HK-2 (cell line): Measurements from ENCODE around the gene SLC23A2.
A peak's percentile ranks its signal among the peaks of the same experiment; 100 is the strongest.
"Not testable (repeated sequence)": the region's sequence is repeated elsewhere in the genome, so short reads cannot be mapped to it uniquely, and the experiment has no call there.

ENCODE experiments used
- DNase-seq: peaks from one replicate; pipeline ENCODE4 v3.0.0-alpha.2; 2018; ENCODE audit not compliant: unreplicated experiment

SLC23A2 gene

DNA sequence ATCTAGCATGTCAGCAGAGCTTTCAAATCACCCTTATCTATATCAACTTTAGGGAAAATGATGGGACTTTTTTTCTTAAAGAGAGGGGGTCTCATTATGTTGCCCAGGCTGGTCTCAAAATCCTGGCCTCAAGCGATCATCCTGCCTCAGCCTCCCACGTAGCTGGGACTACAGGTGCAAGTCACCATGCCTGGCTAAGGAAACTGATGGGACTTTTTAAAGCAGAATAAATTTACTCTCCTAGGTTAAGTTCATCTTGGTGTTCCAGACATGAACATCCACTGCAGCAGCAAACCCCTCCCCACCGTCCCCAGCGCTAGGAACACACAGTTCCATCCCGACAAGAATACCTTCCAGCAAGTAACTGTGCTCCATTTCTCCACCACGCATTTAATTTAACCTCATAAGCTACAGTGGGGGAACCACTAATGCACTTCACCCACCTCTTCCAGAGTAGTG is 64.9 kb downstream of the SLC23A2 start:
- no peak for DNase-seq

DNA sequence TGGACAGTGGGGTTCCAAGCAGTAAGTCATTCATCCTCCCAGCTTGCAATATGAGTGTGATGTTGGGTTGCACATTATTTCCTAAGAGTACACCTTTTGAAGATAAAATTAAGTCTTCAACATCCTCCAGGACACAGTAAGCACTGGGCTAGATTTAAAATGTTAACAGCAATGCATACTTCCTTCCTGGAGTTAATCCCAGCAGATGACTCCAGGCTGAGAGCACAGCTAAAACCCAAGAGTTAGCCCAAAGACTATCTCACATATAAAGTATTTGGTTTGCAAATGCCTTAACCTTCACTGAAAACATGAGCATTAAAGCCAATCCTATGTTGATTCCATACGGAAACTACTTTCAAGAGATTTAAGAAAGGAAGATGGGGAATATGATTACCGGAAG is 69.2 kb downstream of the SLC23A2 start:
- DNase-seq, result no peak

DNA sequence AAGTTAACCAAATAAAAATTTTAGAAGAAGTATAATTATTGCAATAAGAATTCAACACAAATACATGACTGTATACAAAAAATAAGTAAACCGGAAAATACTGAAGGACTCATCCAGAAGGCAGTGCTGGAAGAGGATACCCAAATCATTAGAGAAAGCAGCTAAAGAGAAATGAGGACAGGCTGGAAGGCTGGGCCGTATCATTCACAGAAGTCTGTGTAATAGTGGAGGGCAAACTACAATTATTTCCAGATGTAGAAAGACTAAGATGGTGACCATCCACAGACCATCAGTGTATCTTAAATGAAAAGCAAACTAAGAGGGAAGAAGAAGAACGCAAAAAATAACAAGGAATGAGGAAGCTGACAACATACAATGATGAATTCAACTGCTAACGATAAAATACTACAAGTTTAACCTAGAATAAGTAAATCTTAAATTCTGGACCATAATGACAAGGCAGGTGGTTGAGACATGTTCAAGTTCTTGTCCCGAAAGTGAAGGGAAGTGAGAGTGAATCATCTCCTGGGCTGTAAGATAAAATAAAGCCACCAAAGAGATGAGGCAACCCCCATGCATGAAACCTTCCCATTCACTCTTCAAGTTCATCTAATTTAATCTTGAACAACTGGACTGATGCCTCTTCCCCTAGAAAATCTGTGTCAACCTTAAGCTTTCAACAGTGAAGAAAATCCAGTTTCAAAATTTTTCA is 71.5 kb downstream of the SLC23A2 start:
- DNase-seq, result no peak

DNA sequence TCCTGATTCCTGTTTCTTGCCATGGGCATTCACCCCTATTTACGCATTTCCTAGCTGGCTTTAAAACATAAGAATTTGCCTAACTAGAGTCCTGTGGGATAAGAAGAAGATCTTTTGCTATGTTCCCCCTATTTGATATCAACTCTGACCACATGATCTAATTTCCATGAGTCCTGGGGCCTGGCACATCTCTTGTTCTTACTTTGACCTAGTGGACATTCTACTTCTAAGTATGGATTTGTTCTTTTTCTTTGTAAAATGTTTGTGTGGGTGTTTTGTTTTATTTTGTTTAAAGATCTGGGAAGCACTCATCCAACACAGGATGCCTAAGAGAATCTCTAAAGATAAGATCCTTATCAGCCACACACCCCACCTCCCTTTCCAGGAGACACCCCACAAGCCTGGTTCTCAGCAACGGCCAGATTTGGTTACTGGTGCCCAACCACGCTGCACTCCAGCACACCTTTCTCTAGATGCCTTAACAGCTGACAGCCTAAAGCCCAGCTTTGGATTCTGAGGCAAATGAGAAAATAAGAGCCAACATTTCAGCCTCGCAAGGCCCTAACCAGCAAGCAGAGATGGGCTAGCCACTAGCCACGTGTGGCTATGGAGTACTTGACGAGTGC is 74.7 kb downstream of the SLC23A2 start:
- no peak for DNase-seq

DNA sequence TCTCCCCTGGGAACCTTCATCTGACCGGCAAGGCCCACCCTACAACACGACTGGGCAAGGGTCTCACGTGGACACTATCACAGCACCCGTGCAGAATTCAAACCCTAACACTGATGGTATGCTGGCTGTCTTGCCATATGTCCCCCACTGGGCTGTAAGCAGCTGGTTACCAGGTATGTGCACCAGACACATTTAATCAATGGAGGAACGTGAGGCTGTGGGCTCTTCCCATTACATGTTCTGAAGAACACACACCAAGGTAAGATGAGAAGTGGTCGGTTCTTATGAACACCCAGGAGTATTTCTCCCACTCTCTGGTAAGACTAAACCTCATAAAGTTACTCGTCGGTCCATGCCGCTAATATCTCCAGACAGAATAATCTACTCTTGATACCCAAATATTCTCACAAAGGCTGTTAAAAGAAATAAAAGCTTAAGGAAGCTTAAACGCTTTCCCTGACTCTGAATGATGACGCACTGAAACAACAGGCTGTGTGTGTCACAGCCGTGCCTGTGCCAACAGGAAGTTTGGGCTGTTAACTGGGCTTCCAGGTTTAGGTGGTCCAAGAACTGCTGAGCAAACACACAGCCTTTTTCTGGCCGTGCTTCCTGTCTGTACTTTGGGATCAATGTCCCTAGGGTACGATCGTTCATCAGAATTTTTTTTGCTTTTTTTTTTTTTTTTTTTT is 75.3 kb downstream of the SLC23A2 start:
- DNase-seq, result no peak

DNA sequence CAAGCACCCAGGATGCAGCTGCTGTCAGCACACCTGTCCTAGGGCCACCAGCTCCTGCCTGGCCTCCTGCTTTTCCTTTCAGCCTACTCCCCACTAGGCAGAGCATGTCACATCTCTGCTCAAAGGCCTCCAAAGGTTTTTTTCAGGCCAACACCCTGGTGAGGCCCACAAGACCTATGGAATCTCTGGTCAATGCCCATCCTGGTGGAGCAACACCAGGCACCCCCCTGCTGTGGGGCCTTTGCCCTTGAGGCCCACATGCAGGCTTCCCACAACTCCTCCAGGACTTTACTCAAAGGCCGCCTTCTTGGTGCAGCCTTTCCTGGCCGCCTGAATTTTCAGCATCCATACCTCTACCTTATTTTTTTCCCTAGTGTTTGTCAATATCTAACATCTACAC is 76.9 kb downstream of the SLC23A2 start:
- no peak for DNase-seq

DNA sequence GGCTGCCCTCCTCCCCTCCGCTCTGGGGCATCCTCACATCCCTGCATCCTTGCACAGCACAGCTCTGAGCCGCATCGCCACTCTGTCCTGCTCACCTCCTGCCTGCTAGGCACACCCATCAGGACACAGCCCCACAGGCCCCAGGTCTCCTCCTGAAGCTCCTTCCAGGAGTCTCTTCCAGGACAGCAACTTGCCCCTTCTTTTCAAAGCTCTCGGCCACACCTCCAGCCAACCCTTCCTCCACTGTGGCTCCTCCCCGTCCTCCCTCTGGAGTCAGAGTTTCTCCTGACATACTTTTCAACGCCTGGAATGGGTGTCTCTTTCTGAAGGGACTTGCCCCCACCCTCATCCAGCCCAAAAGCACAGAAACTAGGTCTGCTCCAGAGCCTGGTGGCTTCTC is 77.3 kb downstream of the SLC23A2 start:
- DNase-seq, result no peak

DNA sequence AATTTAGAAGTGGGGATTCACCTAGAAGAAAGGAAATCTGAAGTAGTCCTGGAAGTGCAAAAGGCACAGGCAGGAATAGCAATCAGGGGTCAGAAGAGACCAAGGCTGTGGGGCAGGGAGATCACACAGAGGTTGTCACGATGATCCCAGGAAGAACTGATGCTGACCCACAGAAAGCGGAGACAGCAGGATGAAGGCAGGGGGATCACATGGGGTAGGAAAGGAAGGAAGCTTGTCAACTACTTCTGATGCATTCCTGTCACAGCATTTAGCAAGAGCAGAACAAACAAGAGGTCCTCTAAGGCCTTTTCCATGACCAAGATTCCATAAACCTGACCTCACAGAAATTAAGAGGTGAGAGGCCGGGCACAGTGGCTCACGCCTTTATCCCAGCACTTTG is 79.1 kb downstream of the SLC23A2 start:
- no peak for DNase-seq

DNA sequence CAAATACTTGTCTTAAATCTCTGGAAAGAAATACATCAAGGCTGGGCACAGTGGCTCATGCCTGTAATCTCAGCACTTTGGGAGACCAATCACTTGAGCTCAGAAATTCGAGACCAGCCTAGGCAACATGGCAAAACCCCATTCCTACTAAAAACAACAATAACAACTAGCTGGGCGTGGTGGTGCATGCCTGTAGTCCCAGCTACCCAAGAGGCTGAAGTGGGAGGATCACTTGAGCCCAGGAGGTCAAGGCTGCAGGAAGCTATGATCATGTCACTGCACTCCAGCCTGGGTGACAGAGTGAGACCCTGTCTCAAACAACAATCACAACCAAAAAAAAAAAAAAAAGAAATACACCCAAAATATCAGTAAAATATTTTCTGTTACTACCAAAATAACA is 80.0 kb downstream of the SLC23A2 start:
- not testable (repeated sequence) for DNase-seq

DNA sequence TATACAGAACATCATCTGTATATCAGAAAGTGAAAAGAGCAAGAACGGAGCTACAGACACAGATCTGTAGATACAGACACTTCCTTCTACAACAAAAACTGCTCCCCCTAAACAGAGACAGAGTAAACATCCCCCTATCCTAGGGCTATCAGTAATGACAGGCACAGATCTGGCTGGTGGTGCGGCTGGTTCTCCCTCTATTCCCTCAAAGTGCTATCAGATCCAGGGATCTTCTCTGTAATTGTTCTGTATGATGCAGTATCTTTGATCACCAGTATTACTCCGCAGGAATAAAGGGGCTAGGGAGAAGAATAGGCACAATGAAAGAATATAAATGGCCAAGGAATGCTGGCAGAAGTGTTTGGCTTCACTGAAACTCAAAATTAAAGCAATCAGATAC is 80.7 kb downstream of the SLC23A2 start:
- no peak for DNase-seq

DNA sequence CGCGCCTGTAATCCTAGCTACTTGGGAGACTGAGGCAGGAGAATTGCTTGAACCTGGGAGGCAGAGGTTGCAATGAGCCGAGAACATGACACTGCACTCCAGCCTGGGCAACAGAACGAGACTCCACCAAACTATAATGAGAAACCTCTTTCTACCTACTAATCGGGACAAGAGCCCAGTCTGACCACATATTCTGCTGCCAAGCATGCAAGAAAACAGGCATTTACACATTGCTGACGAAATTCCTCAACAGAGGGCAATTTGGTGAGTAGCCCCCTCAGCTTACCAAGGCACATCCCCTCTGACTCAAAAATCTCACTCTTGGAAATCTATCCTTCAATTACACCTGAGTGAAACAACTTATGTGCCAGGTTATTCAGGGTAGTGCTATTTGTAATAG is 81.2 kb downstream of the SLC23A2 start:
- DNase-seq, result no peak

DNA sequence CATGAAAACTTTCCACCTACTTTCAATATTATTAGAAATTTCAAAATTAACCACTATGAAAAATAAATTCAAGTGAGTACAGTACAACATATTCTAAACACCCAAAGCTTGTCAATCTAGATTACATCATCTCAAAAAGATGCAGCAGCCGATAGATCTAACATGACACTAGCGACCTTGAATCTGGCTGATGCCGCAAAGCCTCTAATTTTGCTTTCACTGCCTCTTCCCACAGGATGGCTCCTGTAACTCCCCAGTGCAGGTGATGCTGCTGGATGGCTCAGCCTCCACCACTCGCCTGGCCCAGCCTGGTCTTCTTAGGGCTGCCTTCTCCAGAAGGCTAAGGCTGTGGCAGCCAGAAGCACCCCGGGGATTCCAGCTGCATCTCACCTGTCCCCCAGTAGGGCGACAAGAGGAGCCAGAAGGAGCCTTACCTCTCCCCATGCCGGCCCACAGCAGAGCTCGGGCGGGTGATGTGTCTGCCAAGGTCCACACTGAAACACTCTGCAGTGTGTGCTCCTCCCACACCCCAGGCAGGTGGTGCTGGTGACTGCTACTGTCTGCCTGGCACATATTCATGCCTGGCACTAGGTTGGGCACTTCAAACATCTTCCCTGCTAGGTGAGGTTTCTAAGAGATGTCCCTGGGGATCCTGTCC is 82.1 kb downstream of the SLC23A2 start:
- no peak for DNase-seq

DNA sequence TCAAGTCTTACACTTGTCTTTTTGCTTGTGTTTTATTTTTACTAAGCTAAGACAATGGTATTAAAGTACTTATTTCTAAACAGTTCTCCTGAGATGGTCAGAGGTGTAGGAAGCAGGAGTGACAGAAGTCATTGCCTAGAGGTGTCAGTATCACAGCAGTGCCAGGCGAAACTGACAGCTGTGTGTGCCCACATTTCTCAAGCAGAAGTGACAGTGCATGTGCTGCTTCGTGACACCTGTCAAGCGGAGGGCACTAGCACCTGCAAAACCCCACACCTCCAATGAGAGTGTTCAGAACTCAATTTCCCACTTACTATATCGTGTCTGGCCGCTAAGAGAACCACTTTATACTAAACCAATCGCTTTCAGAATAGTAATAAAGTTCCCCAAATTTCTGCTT is 82.8 kb downstream of the SLC23A2 start:
- no peak for DNase-seq

DNA sequence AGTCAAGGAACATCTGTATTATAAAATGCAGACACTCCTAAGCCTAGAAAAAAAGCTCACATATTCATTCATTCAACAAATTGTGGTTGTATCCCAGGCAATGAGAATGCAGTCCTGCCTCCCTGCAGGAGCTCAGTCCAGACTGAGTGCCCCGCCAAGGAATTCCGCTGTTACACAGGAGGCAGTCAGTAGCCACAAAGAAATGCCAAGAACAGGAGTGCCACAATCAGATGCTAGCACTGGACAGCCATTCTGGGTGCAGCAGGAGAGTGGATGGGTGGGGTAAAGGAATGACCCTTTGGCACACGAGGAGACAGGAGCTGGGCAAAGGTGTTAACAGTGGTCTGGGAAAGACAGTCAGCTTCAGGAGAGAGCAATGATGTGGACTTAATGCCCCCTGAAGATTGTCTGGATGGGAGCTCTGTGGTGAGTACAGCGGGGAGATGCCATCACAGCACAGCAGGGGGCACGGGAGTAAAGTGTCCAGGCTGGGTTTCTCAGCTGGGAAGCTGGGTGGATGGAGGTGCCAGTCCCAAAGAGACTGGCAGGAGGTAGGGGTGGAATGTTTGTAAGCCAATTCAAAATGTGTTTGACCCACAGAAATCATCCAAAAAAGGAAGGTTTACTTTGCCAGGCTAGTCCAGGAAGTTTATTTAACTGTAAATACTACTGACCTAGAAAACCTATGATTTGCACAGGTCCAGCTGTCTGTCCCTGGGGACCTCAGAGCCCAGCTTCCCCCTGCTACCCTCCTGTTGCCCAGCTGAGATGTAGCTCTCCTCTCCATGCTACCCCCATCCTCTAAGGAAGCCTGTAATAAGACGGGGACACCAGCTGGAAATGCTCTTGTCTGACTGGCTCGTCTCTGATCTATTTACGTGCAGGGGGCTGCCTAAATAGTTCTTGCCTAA is 84.1 kb downstream of the SLC23A2 start:
- DNase-seq, result peak; percentile 4

DNA sequence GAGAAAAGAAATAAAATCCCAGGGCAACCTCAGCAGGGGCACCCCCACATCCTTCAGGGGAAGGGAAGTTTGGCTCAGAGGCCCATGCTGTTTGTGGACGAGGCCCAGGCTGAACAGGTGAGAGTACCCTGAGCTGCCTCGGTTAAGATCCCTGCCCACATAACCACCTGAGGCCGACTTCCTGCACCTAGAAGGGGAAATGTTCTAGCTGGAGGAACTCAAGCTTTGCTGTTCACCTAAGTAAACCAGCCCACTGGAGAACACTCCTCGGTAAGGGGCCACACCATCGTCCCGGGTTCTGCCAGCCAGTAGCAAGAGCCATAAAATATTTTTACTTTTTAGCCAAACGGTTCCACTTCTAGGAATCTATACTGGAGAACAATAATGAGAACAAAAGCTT is 88.2 kb downstream of the SLC23A2 start:
- DNase-seq, result no peak

DNA sequence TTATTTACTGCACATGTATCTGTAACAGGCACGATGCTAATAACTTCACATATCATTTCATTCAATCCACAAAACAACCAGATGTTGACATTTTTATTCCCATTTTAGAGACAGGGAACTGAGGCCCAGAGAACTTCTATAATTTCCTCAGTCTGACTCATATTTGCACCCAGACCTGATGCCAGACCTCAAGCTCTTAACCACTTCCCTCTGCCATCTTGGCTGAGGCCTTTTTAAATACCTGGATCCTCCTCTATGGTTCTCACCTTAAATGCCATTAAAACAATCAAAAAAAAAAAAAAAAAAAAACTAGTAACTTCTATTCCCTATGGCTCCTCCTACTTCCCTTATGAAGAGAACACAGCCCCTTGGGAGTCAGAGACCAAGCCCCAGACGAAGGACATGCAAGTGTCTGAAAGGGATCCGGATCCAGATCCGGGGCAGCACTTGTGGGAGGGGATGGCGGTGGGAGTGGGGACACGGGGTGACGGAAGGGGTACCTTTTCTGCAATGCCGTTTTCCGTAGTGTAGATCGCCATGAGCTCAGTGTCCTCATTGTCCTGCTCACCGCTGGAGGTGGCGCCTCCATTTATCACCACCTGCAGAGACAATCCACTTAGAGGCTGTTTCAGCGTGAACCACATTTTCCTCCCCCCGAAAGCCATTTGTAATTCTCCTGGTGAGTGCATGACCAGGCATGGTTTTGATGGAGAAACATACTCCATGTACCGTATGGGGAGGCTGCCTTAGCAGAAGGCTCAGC is 88.7 kb downstream of the SLC23A2 start:
- no peak for DNase-seq

DNA sequence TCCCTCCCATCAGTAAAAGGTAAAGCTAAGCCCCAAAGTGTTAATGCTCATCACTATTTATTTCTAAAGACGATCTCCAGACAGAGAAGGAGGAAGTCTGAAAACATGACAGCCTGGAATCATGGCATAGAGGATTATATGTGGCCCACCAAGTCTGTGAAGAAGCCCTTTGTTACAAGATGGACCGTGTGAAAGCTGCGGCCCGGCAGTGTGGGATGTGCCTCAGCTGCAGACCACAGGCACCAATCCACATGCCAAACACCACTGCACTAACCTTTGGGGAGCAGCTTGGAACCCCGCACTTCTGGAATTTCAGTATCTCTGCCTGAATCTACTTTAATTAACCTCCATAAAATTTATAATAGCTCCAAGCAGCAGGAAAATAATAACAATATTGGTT is 90.4 kb downstream of the SLC23A2 start:
- no peak for DNase-seq

DNA sequence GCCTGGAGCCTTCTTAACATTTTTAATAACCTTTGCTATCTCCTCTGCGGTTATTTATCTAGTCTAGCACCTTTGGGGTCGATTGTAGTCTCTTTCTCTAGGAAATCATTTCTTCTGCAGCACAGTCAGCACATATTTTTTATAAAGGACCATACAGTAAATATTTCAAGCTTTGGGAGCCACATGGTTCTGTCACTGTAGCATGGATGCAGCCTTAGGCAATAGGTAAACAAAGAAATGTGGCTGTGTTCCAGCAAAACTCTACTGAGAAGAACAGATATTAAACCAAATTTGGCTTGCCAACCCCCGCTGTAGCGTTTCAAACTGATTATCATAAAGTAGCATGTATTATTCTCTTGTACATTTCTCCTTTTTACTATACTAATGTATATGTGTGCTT is 95.7 kb downstream of the SLC23A2 start:
- DNase-seq, result no peak

DNA sequence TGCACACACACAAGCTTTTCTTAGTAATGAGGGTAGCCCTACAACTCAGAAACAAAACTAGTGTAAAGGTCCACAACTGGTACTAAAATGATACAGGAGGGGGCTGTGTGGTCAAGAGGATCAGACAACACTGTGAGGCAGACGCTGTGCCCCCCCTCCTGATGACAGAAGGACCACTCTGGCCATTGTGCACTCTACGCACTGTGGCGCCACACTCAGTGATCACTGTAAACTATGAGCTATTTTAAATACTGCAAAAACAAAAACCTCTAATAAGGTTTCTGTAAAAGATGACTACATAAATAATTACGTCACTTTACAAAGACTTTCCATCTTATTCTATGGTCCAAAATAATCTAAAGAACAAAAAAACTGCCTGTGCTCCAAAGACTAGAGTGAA is 96.1 kb downstream of the SLC23A2 start:
- no peak for DNase-seq

DNA sequence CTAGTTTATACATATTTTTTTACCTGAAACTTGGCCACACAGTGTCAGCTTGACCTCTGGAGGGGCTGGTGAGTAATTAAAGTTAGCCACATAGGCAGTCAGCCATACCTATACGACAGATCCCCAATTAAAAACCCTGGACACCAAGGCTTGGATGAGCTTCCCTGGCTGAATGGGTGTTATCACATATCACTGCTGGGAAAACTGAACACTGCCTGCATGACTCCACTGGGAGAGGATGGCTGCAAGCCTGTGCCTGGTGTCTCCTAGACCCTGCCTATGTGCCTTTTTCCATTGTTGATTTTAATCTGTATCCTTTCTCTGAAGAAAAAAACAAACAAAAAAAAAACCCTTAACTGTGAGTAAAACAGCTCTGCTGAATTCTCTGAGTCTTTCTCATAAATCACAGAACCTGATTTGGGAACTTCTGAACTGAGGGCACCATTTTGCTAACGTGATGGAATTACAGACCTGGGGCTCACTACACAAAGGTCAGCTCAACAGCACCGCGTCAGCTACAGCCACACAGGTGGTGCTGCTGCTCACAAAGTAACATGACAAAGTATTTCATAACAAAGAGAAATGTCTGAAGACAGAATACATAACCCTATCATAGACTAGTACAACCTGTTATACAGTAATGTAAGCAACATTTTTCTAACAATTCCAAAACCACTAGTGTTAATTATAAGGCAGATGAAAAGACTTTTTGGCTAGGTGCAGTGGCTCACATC is 97.0 kb downstream of the SLC23A2 start:
- DNase-seq, result no peak
